Osteocyte (in vitro differentiated cells): ENCODE results near the gene CES3. TPM values are rescaled to one million over a fixed set of nuclear protein-coding genes. Genes with fewer than 3 reads are reported as not detected.
A peak's percentile ranks its signal among the peaks of the same experiment; 100 is the strongest.
"Not testable (repeated sequence)": the region's sequence is repeated elsewhere in the genome, so short reads cannot be mapped to it uniquely, and the experiment has no call there.

Experiments
- DNase-seq: peaks from one replicate; pipeline ENCODE4 v3.0.0; 2021; ENCODE audit warnings: mixed read lengths; ENCODE audit not compliant: unreplicated experiment; ENCODE audit errors: extremely low spot score
- H3K27ac Mint-ChIP-seq: one replicate; pipeline ENCODE4 v1.8.0; 2021; ENCODE audit warnings: mild to moderate bottlenecking, mixed read lengths; ENCODE audit not compliant: unreplicated experiment
- H3K27me3 Mint-ChIP-seq: one replicate; pipeline ENCODE4 v1.8.0; 2021; ENCODE audit warnings: mixed read lengths; ENCODE audit not compliant: unreplicated experiment
- H3K36me3 Mint-ChIP-seq: one replicate; pipeline ENCODE4 v1.8.0; 2021; ENCODE audit warnings: mixed read lengths; ENCODE audit not compliant: unreplicated experiment
- H3K4me1 Mint-ChIP-seq: one replicate; pipeline ENCODE4 v1.8.0; 2021; ENCODE audit warnings: mixed read lengths; ENCODE audit not compliant: unreplicated experiment
- H3K4me3 Mint-ChIP-seq: one replicate; pipeline ENCODE4 v1.8.0; 2021; ENCODE audit warnings: mild to moderate bottlenecking, moderate library complexity, mixed read lengths; ENCODE audit not compliant: unreplicated experiment
- H3K9me3 Mint-ChIP-seq: one replicate; pipeline ENCODE4 v1.8.0; 2021; ENCODE audit warnings: mixed read lengths; ENCODE audit not compliant: unreplicated experiment
- CTCF ChIP-seq: fragments of 200-600 bp; sonication (generic); IDR thresholded peaks from 2 replicates; pipeline ENCODE4 v1.5.0; 2021; ENCODE audit warnings: antibody characterized with exemption, mild to moderate bottlenecking, moderate library complexity
- total RNA-seq: library from RNA; stranded (reverse); gene quantifications from 2 replicates; pipeline ENCODE4 v1.2.1, GENCODE V29; 2021

Gene CES3
- total RNA-seq, 1 donor from 2014 or later: 0.24 TPM

DNA sequence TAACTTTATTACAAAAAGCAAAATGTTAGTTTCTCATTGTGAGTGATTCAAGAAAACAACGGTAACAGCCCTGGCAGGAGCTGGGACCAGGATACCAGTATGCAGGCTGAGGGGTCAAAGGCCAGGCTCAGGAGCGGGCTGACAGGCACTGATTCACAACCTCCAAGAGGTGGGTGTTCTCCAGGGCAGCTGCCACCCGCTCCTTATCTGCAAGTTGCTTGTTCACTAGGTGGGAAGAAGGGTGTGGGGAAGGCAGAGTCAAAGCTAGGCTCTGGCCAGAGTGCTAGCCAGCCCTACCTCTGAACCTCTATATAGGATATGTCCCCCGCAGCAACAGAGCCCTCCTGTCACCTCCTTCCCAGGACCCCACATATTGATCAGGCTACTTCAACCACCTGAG is 29.0 kb upstream of the CES3 start:
- Mint-ChIP-seq H3K4me3 (peak overlapping the region; percentile 96), H3K27me3 (no peaks in the 10 kb centered on the region), H3K9me3 (no peaks in the 10 kb centered on the region), H3K36me3 (peaks cover 4% of the 10 kb centered on the region), H3K4me1 (peaks cover 43% of the 10 kb centered on the region), H3K27ac (no peak overlapping the region)
- no peak for DNase-seq
- TF ChIP-seq CTCF: no peak

DNA sequence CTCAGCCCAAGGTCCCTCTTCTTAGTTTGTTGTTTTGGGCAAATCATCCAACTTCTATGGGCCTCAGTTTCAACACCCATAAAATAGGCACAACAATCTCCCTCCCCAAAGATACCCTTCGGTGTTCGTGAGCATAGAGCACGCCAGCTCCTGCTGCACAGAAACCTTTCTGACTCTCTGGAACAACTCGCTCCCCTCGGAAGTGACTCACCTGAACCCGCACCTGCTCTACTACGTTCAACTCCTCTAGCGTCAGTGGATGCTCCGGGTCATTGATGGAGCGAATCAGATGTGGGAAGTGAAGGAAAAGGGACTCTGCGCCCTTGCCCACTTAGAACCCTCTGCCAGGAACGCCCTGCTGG is 27.3 kb upstream of the CES3 start:
- Mint-ChIP-seq H3K9me3 (no peaks in the 10 kb centered on the region), H3K27ac (peak overlapping the region; percentile 93), H3K4me1 (peaks cover 40% of the 10 kb centered on the region), H3K27me3 (no peaks in the 10 kb centered on the region), H3K4me3 (peak overlapping the region; percentile 96), H3K36me3 (peaks cover 4% of the 10 kb centered on the region)
- no peak for DNase-seq
- TF ChIP-seq CTCF: no peak

GRCh38 chr16:66934138-66934838 is 26.8 kb upstream of the CES3 start, which contains the start of gene CIAO2B:
CIAO2B (minus strand) TSS chr16:66934402; CDS start chr16:66934364, 38 bp downstream.
- Mint-ChIP-seq H3K4me3 (peak within 1 kb of the TSS; percentile 96), H3K27me3 (no peaks in the 10 kb centered on the region), H3K4me1 (peaks cover 40% of the 10 kb centered on the region), H3K27ac (peak within 1 kb of the TSS; percentile 93), H3K36me3 (peaks cover 4% of the 10 kb centered on the region), H3K9me3 (no peaks in the 10 kb centered on the region)
- no peak for TF ChIP-seq CTCF
- DNase-seq: peak; percentile 94

DNA sequence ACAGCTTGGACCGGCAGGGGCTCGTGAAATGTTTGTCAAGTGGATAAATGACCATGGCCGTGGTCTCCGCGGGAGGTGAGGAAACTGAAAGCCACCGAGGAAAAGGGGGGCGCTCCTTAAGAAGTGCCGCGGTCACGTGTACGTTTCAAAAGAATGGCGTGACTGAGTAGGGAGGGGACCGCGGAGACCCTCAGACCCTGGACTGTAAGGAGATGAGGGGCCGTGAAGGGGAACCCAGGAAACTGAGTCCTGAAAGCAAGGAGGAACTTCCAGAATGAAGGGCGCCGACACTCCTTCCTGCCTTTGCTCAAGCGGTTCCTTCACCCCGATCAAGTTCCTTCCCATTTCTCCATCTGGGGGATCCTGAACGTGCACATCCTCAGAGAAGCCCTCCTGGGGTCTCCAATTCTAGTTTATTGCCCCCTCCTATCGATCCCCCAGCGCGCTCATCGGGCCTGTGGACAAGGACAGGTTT is 26.2 kb upstream of the CES3 start:
- not testable (repeated sequence) for DNase-seq, H3K9me3 Mint-ChIP-seq, H3K27me3 Mint-ChIP-seq, H3K36me3 Mint-ChIP-seq
- peak overlapping the region; percentile 96 for H3K4me3 Mint-ChIP-seq
- H3K27ac Mint-ChIP-seq: peak overlapping the region; percentile 93
- H3K4me1 Mint-ChIP-seq: peaks cover 40% of the 10 kb centered on the region

DNA sequence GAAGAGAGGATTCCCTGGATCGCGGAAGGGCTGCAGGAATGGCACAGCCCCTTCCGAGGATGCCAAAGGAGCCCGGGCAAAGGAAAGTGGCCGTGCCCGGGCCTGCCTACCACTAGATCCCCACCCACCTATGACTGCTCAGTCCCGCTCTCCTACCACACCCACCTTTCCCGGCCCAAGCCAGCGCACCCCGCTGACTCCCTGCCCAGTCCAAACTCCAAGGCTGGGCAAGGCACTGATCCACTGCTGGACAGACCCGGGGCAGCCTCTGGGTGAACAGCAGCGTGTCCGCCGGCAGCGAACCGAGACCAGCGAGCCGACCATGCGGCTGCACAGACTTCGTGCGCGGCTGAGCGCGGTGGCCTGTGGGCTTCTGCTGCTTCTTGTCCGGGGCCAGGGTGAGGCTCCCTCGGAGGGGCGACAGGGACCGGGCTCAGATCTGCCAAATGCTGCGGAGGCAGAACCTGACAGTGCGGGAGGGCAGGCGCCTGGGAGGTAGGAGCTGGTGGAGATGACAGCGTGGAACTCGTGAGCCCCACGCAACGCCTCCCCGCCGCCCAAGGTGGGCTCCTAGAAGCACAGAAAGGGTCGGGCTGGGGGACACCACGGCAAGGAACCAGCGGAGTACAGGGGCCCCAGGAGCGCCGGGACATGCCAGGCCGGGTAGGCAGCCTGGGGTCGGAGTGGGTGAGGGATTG is 25.6 kb upstream of the CES3 start, which contains the start of gene CES2:
CES2 (plus strand) TSS at position 203 of the 698 bp plus-strand sequence; CDS start at position 323, 120 bp downstream.
- TF ChIP-seq CTCF: no peak
- no peak for DNase-seq
- Mint-ChIP-seq H3K4me1 (peaks cover 40% of the 10 kb centered on the region), H3K27me3 (no peaks in the 10 kb centered on the region), H3K27ac (peak within 1 kb of the TSS; percentile 93), H3K36me3 (peaks cover 4% of the 10 kb centered on the region), H3K4me3 (peak within 1 kb of the TSS; percentile 96), H3K9me3 (no peaks in the 10 kb centered on the region)
